Endothelial cell (in vitro differentiated cells): Measurements from ENCODE around the gene EPHB4. TPM values are rescaled to one million over a fixed set of nuclear protein-coding genes. Genes with fewer than 3 reads are reported as not detected.
A peak's percentile ranks its signal among the peaks of the same experiment; 100 is the strongest.
"Not testable (repeated sequence)": the region's sequence is repeated elsewhere in the genome, so short reads cannot be mapped to it uniquely, and the experiment has no call there.

Source experiments
- DNase-seq: peaks from one replicate; pipeline ENCODE4 v3.0.0; 2021; ENCODE audit warnings: low spot score
- H3K27ac Mint-ChIP-seq: one replicate; pipeline ENCODE4 v1.8.0; 2021; ENCODE audit warnings: mixed read lengths, inconsistent platforms; ENCODE audit not compliant: unreplicated experiment
- H3K27me3 Mint-ChIP-seq: one replicate; pipeline ENCODE4 v1.8.0; 2021; ENCODE audit warnings: mild to moderate bottlenecking, moderate library complexity, mixed read lengths, inconsistent platforms; ENCODE audit not compliant: unreplicated experiment
- H3K36me3 Mint-ChIP-seq: one replicate; pipeline ENCODE4 v1.8.0; 2021; ENCODE audit warnings: mild to moderate bottlenecking, low read depth, mixed read lengths, inconsistent platforms; ENCODE audit not compliant: unreplicated experiment
- H3K4me1 Mint-ChIP-seq: one replicate; pipeline ENCODE4 v1.8.0; 2021; ENCODE audit warnings: mild to moderate bottlenecking, mixed read lengths, inconsistent platforms; ENCODE audit not compliant: unreplicated experiment
- H3K4me3 Mint-ChIP-seq: one replicate; pipeline ENCODE4 v1.8.0; 2021; ENCODE audit warnings: mild to moderate bottlenecking, mixed read lengths, inconsistent platforms; ENCODE audit not compliant: unreplicated experiment
- H3K9me3 Mint-ChIP-seq: one replicate; pipeline ENCODE4 v1.8.0; 2021; ENCODE audit warnings: mixed read lengths, inconsistent platforms; ENCODE audit not compliant: unreplicated experiment
- CTCF ChIP-seq: fragments of 200-600 bp; sonication (generic); IDR thresholded peaks from one replicate; pipeline ENCODE4 v1.5.0; 2021; ENCODE audit warnings: antibody characterized with exemption; ENCODE audit not compliant: unreplicated experiment
- total RNA-seq: library from RNA; stranded (reverse); fragmentation: NEBNext Ultra II Directional; extraction: Animal tissue kit (Norgen Biotek cat#: 25700); gene quantifications from one replicate; pipeline ENCODE4 v1.2.1, GENCODE V29; 2021; ENCODE audit not compliant: unreplicated experiment

The EPHB4 gene
- total RNA-seq, 1 donor from 2014 or later, result 288 TPM

DNA sequence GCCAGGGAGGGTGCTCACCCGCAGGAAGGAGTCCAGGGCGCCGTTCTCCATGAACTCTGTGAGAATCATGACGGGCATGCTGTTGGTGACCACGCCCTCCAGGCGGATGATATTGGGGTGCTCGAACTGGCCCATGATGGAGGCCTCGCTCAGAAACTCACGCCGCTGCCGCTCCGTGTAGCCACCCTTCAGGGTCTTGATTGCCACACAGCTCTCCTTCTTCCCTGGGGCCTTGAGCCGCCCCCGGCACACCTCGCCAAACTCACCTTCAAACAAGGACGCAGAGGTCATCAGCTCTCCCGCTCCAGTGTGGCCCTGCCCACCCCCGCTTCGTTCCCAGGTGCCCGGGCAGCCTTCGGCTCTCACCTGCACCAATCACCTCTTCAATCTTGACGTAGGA lies 14.6 kb downstream of the EPHB4 start:
- Mint-ChIP-seq H3K4me1 (peaks cover 5% of the 10 kb centered on the region), H3K9me3 (no peaks in the 10 kb centered on the region), H3K27ac (no peak overlapping the region), H3K4me3 (peak overlapping the region; percentile 11), H3K27me3 (peaks cover 10% of the 10 kb centered on the region), H3K36me3 (peaks cover 37% of the 10 kb centered on the region)
- no peak for DNase-seq
- no peak for TF ChIP-seq CTCF

GRCh38 chr7:100811480-100811879 lies 15.8 kb downstream of the EPHB4 start:
- no peak for TF ChIP-seq CTCF
- no peak overlapping the region for H3K27ac Mint-ChIP-seq
- DNase-seq, result no peak
- no peaks in the 10 kb centered on the region for H3K9me3 Mint-ChIP-seq
- peak overlapping the region; percentile 65 for H3K4me3 Mint-ChIP-seq
- peaks cover 9% of the 10 kb centered on the region for H3K4me1 Mint-ChIP-seq
- peaks cover 45% of the 10 kb centered on the region for H3K36me3 Mint-ChIP-seq
- peaks cover 10% of the 10 kb centered on the region for H3K27me3 Mint-ChIP-seq

DNA sequence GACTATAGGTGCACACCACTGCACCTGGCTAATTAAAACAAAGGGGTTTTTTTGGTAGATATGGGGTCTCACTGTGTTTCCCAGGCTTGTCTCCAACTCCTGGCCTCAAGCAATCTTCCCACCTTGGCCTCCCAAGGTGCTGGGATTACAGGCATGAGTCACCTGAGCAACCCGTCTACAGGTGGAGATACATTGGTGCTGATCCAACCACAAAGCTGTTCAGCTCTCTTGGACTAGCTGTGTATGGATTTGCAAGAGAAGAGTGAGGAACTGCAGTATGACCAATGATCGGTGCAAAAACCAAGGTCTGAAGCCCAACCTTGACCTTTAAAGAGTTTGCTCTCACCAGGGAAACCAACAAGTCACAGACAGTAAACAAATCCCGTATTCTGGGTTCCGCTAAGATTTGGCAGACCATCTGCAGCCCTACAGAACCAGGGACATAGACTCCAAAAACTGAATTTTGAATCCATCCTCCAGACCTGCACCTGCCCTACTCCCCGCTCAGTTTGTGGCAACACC lies 18.9 kb downstream of the EPHB4 start:
- H3K27me3 Mint-ChIP-seq, result peaks cover 18% of the 10 kb centered on the region
- peak overlapping the region; percentile 59 for H3K27ac Mint-ChIP-seq
- H3K36me3 Mint-ChIP-seq, result peaks cover 61% of the 10 kb centered on the region
- H3K4me3 Mint-ChIP-seq, result peak overlapping the region; percentile 53
- no peak for DNase-seq
- peaks cover 25% of the 10 kb centered on the region for H3K4me1 Mint-ChIP-seq
- no peaks in the 10 kb centered on the region for H3K9me3 Mint-ChIP-seq
- TF ChIP-seq CTCF, result no peak

- not testable (repeated sequence) for DNase-seq, H3K9me3 Mint-ChIP-seq, H3K27ac Mint-ChIP-seq
- H3K36me3 Mint-ChIP-seq, result peaks cover 60% of the 10 kb centered on the region
- peak overlapping the region; percentile 76 for H3K4me3 Mint-ChIP-seq
- peaks cover 29% of the 10 kb centered on the region for H3K4me1 Mint-ChIP-seq
- H3K27me3 Mint-ChIP-seq, result peaks cover 21% of the 10 kb centered on the region
These were observed 20.4 kb downstream of the EPHB4 start for GRCh38 chr7:100806883-100807282.

DNA sequence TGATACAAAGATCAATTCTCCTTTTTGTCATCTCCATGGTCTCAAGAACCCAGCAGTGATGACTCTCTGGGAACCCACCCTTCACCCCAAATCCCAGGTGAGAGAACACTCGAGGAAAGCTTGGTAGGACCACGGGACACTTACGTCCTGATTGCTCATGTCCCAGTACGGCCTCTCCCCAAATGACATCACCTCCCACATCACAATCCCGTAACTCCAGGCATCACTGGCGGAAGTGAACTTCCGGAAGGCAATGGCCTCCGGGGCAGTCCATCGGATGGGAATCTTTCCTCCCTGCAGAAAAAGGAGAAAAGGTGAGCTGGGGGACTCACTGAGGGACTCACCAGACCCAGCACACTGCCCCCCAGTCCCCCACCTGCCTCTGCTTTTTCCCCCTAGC lies 21.0 kb downstream of the EPHB4 start:
- no peak overlapping the region for H3K27ac Mint-ChIP-seq
- H3K27me3 Mint-ChIP-seq, result peaks cover 21% of the 10 kb centered on the region
- no peaks in the 10 kb centered on the region for H3K9me3 Mint-ChIP-seq
- no peak for TF ChIP-seq CTCF
- H3K4me1 Mint-ChIP-seq, result peaks cover 29% of the 10 kb centered on the region
- peaks cover 59% of the 10 kb centered on the region for H3K36me3 Mint-ChIP-seq
- peak overlapping the region; percentile 67 for H3K4me3 Mint-ChIP-seq
- DNase-seq, result no peak
